ENCODE data around the gene MACROH2A2.

DNA sequence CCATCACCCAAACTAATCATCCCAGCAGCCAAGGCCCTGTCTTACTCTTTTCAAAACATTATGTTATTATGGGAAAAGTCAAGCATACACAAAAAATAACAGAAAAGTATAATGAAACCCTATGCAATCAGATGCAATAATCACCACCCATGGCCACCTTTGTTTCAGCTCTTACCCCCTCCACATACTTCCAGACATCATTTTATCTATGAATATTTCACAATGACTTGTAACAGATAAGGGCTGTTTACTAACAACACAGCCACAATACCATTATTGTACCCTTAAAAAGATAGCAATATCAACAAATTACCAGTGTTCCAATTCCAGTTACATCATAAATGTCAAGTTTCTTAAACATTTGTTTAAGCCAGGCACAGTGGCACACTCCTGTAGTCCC, 44.8 kb downstream of the MACROH2A2 start:
- TF ChIP-seq, protein P1, sequence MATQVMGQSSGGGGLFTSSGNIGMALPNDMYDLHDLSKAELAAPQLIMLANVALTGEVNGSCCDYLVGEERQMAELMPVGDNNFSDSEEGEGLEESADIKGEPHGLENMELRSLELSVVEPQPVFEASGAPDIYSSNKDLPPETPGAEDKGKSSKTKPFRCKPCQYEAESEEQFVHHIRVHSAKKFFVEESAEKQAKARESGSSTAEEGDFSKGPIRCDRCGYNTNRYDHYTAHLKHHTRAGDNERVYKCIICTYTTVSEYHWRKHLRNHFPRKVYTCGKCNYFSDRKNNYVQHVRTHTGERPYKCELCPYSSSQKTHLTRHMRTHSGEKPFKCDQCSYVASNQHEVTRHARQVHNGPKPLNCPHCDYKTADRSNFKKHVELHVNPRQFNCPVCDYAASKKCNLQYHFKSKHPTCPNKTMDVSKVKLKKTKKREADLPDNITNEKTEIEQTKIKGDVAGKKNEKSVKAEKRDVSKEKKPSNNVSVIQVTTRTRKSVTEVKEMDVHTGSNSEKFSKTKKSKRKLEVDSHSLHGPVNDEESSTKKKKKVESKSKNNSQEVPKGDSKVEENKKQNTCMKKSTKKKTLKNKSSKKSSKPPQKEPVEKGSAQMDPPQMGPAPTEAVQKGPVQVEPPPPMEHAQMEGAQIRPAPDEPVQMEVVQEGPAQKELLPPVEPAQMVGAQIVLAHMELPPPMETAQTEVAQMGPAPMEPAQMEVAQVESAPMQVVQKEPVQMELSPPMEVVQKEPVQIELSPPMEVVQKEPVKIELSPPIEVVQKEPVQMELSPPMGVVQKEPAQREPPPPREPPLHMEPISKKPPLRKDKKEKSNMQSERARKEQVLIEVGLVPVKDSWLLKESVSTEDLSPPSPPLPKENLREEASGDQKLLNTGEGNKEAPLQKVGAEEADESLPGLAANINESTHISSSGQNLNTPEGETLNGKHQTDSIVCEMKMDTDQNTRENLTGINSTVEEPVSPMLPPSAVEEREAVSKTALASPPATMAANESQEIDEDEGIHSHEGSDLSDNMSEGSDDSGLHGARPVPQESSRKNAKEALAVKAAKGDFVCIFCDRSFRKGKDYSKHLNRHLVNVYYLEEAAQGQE (IDR thresholded peaks at IDR 0.05; ENCODE audit: unreplicated experiment), result no peak
- TF ChIP-seq EZH2 (IDR thresholded peaks at IDR 0.05; ENCODE audit: low read depth, unreplicated experiment) (no peak), CREB1 (CRISPR knock-in tag; IDR thresholded peaks at IDR 0.05; ENCODE audit: low read depth) (no peak), POLR2AphosphoS5 (IDR thresholded peaks at IDR 0.05; ENCODE audit: low read depth) (no peak), EZH2phosphoT487 (IDR thresholded peaks at IDR 0.05; ENCODE audit: unreplicated experiment) (no peak)
- TF ChIP-seq, protein P2, sequence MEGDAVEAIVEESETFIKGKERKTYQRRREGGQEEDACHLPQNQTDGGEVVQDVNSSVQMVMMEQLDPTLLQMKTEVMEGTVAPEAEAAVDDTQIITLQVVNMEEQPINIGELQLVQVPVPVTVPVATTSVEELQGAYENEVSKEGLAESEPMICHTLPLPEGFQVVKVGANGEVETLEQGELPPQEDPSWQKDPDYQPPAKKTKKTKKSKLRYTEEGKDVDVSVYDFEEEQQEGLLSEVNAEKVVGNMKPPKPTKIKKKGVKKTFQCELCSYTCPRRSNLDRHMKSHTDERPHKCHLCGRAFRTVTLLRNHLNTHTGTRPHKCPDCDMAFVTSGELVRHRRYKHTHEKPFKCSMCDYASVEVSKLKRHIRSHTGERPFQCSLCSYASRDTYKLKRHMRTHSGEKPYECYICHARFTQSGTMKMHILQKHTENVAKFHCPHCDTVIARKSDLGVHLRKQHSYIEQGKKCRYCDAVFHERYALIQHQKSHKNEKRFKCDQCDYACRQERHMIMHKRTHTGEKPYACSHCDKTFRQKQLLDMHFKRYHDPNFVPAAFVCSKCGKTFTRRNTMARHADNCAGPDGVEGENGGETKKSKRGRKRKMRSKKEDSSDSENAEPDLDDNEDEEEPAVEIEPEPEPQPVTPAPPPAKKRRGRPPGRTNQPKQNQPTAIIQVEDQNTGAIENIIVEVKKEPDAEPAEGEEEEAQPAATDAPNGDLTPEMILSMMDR (conservative IDR thresholded peaks at IDR 0.05; ENCODE audit: low read depth in 2 of 2), result no peak

Measured in GM23338 (cell line).